ENCODE data around the gene KPNA1. TPM values are rescaled to one million over a fixed set of nuclear protein-coding genes. Genes with fewer than 3 reads are reported as not detected.

Gene KPNA1
- total RNA-seq, 6 experiments from 2014 or later, result 93.5 to 105 (median 98.1) TPM

Other genes with a start within 250 kb of the KPNA1 start
- under 1 TPM; 0.29 to 0.88 (median 0.49) TPM for gene CSTA, start 189.7 kb downstream of the KPNA1 start, total RNA-seq (2021; fragmentation: NEBNext Ultra II Directional; extraction: Animal tissue kit (Norgen Biotek cat#: 25700))
- gene MIX23, start 131.7 kb downstream of the KPNA1 start, total RNA-seq (2021; fragmentation: NEBNext Ultra II Directional; extraction: Animal tissue kit (Norgen Biotek cat#: 25700)), result 10 to 100 TPM; 29.8 to 43.6 (median 40.6) TPM
- 10 to 100 TPM; 28.4 to 37.5 (median 31.5) TPM for gene FAM162A, start 130.8 kb downstream of the KPNA1 start, total RNA-seq (2021; fragmentation: NEBNext Ultra II Directional; extraction: Animal tissue kit (Norgen Biotek cat#: 25700))
- 1 to 10 TPM; 4.6 to 5.8 (median 5.4) TPM for gene WDR5B, start 98.9 kb downstream of the KPNA1 start, total RNA-seq (2021; fragmentation: NEBNext Ultra II Directional; extraction: Animal tissue kit (Norgen Biotek cat#: 25700))
- 10 to 100 TPM in 3 of 6 experiments, 1 to 10 TPM in 3; 5.2 to 11.0 (median 9.7) TPM for gene PARP9, start 49.4 kb upstream of the KPNA1 start, total RNA-seq (2021; fragmentation: NEBNext Ultra II Directional; extraction: Animal tissue kit (Norgen Biotek cat#: 25700))
- 10 to 100 TPM in 5 of 6 experiments, 1 to 10 TPM in 1; 6.2 to 16.7 (median 15.6) TPM for gene DTX3L, start 49.4 kb upstream of the KPNA1 start, total RNA-seq (2021; fragmentation: NEBNext Ultra II Directional; extraction: Animal tissue kit (Norgen Biotek cat#: 25700))
- not detected for gene PARP15, start 62.7 kb upstream of the KPNA1 start, total RNA-seq (2021; fragmentation: NEBNext Ultra II Directional; extraction: Animal tissue kit (Norgen Biotek cat#: 25700))
- gene PARP14, start 165.9 kb upstream of the KPNA1 start, total RNA-seq (2021; fragmentation: NEBNext Ultra II Directional; extraction: Animal tissue kit (Norgen Biotek cat#: 25700)), result 10 to 100 TPM in 4 of 6 experiments, 1 to 10 TPM in 2; 5.3 to 16.1 (median 12.8) TPM